Fibroblast of lung (primary cell): ENCODE data around the gene BCL7B.
A peak's percentile ranks its signal among the peaks of the same experiment; 100 is the strongest.

Experiments used
- EZH2 ChIP-seq: IDR thresholded peaks from 2 replicates; pipeline ENCODE4 v1.5.1; 2012; ENCODE audit warnings: low read length, control low read depth, mild to moderate bottlenecking; ENCODE audit errors: missing control alignments
- TF ChIP-seq, protein P1 (sequence below), 2 donors: IDR thresholded peaks in 1 of 2; conservative IDR thresholded peaks in 1 of 2; 1 replicate in 1 of 2; 2 replicates in 1 of 2; pipeline ENCODE4 v1.5.1; 2011 to 2012; ENCODE audit warnings: low read length in 2 of 2, control low read depth in 1 of 2, inconsistent platforms in 1 of 2, low read depth in 1 of 2, mild to moderate bottlenecking in 1 of 2

DNA sequence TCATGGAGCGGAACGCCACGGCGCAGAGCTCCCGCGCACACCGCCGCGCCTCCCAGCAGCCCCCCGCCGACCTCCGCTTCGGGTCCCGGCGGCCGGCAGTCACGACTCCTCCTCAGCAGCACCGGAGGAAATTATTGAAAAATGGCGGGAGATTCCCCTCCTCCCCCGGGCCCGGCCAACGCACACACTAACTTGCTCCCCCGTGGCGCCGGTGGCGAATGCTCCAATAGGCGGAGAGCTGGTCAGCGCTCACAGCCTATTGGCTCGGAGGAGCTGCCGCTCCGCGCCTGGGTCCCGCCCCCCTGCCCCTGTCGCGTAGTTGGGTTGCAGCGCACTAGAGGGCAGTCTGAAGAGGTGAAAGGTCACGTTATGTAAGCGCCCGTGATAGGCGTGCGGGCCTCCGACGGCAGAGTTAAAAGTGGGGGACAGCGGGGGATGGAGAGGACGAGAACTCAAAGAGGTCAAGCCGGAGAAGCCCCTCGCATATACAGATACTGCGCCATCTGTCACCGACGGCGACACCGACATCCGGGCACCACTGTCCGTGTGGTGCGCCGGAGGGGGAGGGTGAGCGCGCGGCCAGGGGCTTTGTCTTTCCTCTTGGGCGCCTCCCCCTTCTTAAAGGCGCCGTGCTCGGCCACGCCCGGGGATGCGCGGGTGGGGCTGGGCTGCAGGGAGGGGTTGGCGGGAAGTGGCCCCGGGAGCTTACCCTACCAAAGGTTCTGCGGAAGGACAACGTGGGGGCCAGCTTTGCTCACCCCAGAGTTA lies 35.2 kb downstream of the BCL7B start, which contains the start of gene BAZ1B:
- TF ChIP-seq, protein P1, sequence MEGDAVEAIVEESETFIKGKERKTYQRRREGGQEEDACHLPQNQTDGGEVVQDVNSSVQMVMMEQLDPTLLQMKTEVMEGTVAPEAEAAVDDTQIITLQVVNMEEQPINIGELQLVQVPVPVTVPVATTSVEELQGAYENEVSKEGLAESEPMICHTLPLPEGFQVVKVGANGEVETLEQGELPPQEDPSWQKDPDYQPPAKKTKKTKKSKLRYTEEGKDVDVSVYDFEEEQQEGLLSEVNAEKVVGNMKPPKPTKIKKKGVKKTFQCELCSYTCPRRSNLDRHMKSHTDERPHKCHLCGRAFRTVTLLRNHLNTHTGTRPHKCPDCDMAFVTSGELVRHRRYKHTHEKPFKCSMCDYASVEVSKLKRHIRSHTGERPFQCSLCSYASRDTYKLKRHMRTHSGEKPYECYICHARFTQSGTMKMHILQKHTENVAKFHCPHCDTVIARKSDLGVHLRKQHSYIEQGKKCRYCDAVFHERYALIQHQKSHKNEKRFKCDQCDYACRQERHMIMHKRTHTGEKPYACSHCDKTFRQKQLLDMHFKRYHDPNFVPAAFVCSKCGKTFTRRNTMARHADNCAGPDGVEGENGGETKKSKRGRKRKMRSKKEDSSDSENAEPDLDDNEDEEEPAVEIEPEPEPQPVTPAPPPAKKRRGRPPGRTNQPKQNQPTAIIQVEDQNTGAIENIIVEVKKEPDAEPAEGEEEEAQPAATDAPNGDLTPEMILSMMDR (conservative IDR thresholded peaks at IDR 0.05 in 1 of 2, IDR thresholded peaks at IDR 0.05 in 1 of 2; ENCODE audit: low read depth in 1 of 2, low read length in 2 of 2): peak in 1 of 2 donors; percentile 8
- TF ChIP-seq EZH2: no peak
